Measurements from ENCODE around the gene DHCR24. TPM values are rescaled to one million over a fixed set of nuclear protein-coding genes. Genes with fewer than 3 reads are reported as not detected.

The DHCR24 gene
- total and polyA plus RNA-seq, 2 donors (not counting 3 experiments of a cell fraction or from before 2014, with no cell fraction given), result 223 to 239 TPM

DNA sequence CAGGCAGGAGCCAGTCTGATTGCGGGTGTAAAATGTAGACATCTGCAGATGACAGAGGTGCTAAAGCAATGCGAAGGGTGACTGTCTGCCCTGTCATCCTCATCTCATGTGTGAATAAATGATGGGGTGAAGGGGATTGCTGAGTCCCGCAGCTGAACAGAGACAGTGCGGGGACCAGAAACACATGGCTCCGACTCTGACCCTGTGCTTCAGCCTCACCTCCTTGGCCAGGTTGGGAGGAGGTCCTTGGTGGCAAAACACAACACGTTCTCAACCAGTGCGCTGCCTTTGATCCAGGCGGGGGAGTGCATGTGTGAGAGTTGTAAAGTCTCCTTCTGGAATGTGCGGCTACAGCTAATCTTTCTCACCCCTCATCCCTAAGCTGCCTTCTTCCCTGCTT is 53.9 kb downstream of the DHCR24 start:
- Histone ChIP-seq H3K4me1 (ENCODE audit: control insufficient read depth, extremely low read depth, insufficient read depth, low read length) (no peaks in the 10 kb centered on the region), H2AFZ (ENCODE audit: low read depth, low read length) (no peak overlapping the region), H3K4me3 (replicated peaks in 1 of 3; ENCODE audit: insufficient read depth in 1 of 3, low read depth in 1 of 3, low read length in 3 of 3) (no peak overlapping the region), H3K4me2 (ENCODE audit: insufficient read depth, low read length) (no peak overlapping the region), H3K9me1 (replicated peaks; ENCODE audit: control insufficient read depth, extremely low read depth, insufficient read depth, low read length) (no peaks in the 10 kb centered on the region), H4K20me1 (replicated peaks; ENCODE audit: control insufficient read depth, extremely low read depth, insufficient read depth, low read length) (no peaks in the 10 kb centered on the region), H3K9me3 (replicated peaks; ENCODE audit: control insufficient read depth, insufficient read depth, low read length) (no peaks in the 10 kb centered on the region), H3K36me3 (ENCODE audit: control insufficient read depth in 2 of 2, extremely low read depth in 1 of 2, insufficient read depth in 2 of 2, low read length in 2 of 2) (no peaks in the 10 kb centered on the region), H3K27ac (ENCODE audit: insufficient read depth, low read depth, low read length) (no peak overlapping the region), H3K27me3 (ENCODE audit: control insufficient read depth in 2 of 2, insufficient read depth in 2 of 2, low read length in 2 of 2) (peaks cover 14 to 19% of the 10 kb centered on the region in 2 experiments), H3K9ac (replicated peaks; ENCODE audit: extremely low read depth, insufficient read depth, low read length) (no peak overlapping the region), H3K79me2 (ENCODE audit: control insufficient read depth, insufficient read depth, low read length) (no peaks in the 10 kb centered on the region)
- BruUV-seq (replicated peaks), result no TSS peak
- CTCF ChIA-PET, result interaction anchor here (0.8 kb wide), 1 partner anchor 14 kb away, joined by 3 read pairs; no protein-coding TSS in a partner anchor
- POLR2A ChIA-PET, result no interaction called here
- dilution Hi-C loops (cut with MboI; ENCODE audit: extremely low pct_ligation_motif_present, low sequenced_read_pairs) (no loop called here), intact Hi-C loops (cut with micrococcal nuclease) (no loop called here)
- DNase-seq (ENCODE audit: low read depth, low spot score), result no peak
- no peak for TF ChIP-seq MYC (IDR thresholded peaks at IDR 0.05; ENCODE audit: low read depth, low read length)
- TF ChIP-seq FOS (IDR thresholded peaks at IDR 0.05; ENCODE audit: borderline replicate concordance, insufficient read depth, low read length), result no peak
- no peak for TF ChIP-seq JUN (IDR thresholded peaks at IDR 0.05; ENCODE audit: borderline replicate concordance, insufficient read depth, insufficient read length, low read depth)
- TF ChIP-seq GATA2 (IDR thresholded peaks at IDR 0.05; ENCODE audit: insufficient read depth, insufficient read length, low read depth, low read length), result no peak
- TF ChIP-seq EZH2 (IDR thresholded peaks at IDR 0.05; ENCODE audit: borderline replicate concordance, low read depth, low read length, severe bottlenecking), result no peak
- FAIRE-seq, result no peak

DNA sequence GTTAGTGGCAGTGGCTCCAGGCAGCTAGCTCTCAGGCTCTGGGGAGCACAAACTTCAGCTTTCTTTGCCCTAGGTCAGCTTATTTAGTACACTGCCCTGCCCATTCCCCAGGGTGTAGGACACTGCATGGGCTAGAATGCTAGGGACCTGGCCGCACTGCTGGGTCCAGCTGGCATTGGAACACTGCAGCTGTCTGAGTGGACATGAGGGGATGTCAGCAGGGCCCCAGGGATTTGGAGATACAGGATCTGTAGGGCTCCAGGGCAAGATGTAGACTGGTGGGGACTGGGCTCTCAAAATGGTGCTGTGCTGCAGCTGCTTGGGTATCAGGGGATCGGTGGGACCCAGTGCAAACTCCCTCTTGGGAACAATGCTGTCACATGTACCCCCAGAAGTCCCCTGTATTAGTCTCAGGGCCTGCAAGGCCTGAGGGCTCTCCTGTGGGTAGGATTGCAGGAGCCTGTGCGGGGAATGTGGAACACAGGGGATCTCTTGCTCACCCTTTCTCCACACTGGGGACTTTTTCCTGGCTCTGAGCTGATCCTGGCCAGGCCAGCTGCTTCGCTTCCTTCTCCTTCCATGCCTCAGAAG is 60.7 kb downstream of the DHCR24 start:
- H4K20me1 ChIP-seq (replicated peaks; ENCODE audit: control insufficient read depth, extremely low read depth, insufficient read depth, low read length), result no peaks in the 10 kb centered on the region
- H3K4me2 ChIP-seq (ENCODE audit: insufficient read depth, low read length), result no peak overlapping the region
- no peak overlapping the region for H3K4me3 ChIP-seq (replicated peaks in 1 of 3; ENCODE audit: insufficient read depth in 1 of 3, low read depth in 1 of 3, low read length in 3 of 3)
- peaks cover 1 to 7% of the 10 kb centered on the region in 2 experiments for H3K27me3 ChIP-seq (ENCODE audit: control insufficient read depth in 2 of 2, insufficient read depth in 2 of 2, low read length in 2 of 2)
- TF ChIP-seq, protein P1, sequence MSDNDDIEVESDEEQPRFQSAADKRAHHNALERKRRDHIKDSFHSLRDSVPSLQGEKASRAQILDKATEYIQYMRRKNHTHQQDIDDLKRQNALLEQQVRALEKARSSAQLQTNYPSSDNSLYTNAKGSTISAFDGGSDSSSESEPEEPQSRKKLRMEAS (IDR thresholded peaks at IDR 0.05; ENCODE audit: insufficient read depth, insufficient read length), result no peak
- TF ChIP-seq, protein P2, sequence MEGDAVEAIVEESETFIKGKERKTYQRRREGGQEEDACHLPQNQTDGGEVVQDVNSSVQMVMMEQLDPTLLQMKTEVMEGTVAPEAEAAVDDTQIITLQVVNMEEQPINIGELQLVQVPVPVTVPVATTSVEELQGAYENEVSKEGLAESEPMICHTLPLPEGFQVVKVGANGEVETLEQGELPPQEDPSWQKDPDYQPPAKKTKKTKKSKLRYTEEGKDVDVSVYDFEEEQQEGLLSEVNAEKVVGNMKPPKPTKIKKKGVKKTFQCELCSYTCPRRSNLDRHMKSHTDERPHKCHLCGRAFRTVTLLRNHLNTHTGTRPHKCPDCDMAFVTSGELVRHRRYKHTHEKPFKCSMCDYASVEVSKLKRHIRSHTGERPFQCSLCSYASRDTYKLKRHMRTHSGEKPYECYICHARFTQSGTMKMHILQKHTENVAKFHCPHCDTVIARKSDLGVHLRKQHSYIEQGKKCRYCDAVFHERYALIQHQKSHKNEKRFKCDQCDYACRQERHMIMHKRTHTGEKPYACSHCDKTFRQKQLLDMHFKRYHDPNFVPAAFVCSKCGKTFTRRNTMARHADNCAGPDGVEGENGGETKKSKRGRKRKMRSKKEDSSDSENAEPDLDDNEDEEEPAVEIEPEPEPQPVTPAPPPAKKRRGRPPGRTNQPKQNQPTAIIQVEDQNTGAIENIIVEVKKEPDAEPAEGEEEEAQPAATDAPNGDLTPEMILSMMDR (IDR thresholded peaks at IDR 0.05; ENCODE audit: extremely low read depth in 1 of 2, insufficient read depth in 1 of 2, low read depth in 1 of 2, low read length in 2 of 2), result no peak
- TF ChIP-seq GATA2 (IDR thresholded peaks at IDR 0.05; ENCODE audit: insufficient read depth, insufficient read length, low read depth, low read length) (no peak), EZH2 (IDR thresholded peaks at IDR 0.05; ENCODE audit: borderline replicate concordance, low read depth, low read length, severe bottlenecking) (no peak), POLR2A (IDR thresholded peaks at IDR 0.05; ENCODE audit: low read depth, low read length) (no peak), MYC (IDR thresholded peaks at IDR 0.05; ENCODE audit: low read depth, low read length) (no peak), FOS (IDR thresholded peaks at IDR 0.05; ENCODE audit: borderline replicate concordance, insufficient read depth, low read length) (no peak), POLR2AphosphoS5 (IDR thresholded peaks at IDR 0.05; ENCODE audit: insufficient read depth, low read depth, low read length) (no peak), JUN (IDR thresholded peaks at IDR 0.05; ENCODE audit: borderline replicate concordance, insufficient read depth, insufficient read length, low read depth) (no peak)
- ChIA-PET CTCF (interaction anchor here (0.5 to 0.9 kb wide), 2 partner anchors 16 kb away, joined by 3 read pairs; no protein-coding TSS in a partner anchor), POLR2A (no interaction called here)
- H3K9me1 ChIP-seq (replicated peaks; ENCODE audit: control insufficient read depth, extremely low read depth, insufficient read depth, low read length), result no peaks in the 10 kb centered on the region
- no peak overlapping the region for H2AFZ ChIP-seq (ENCODE audit: low read depth, low read length)
- DNase-seq (ENCODE audit: low read depth, low spot score) (no peak), FAIRE-seq (no peak)
- no peaks in the 10 kb centered on the region for H3K79me2 ChIP-seq (ENCODE audit: control insufficient read depth, insufficient read depth, low read length)
- no peaks in the 10 kb centered on the region for H3K9me3 ChIP-seq (replicated peaks; ENCODE audit: control insufficient read depth, insufficient read depth, low read length)
- no peak overlapping the region for H3K9ac ChIP-seq (replicated peaks; ENCODE audit: extremely low read depth, insufficient read depth, low read length)
- BruUV-seq (replicated peaks), result no TSS peak
- dilution Hi-C loops (cut with MboI; ENCODE audit: extremely low pct_ligation_motif_present, low sequenced_read_pairs) (no loop called here), intact Hi-C loops (cut with micrococcal nuclease) (no loop called here)
- H3K36me3 ChIP-seq (ENCODE audit: control insufficient read depth in 2 of 2, extremely low read depth in 1 of 2, insufficient read depth in 2 of 2, low read length in 2 of 2), result no peaks in the 10 kb centered on the region
- no peaks in the 10 kb centered on the region for H3K4me1 ChIP-seq (ENCODE audit: control insufficient read depth, extremely low read depth, insufficient read depth, low read length)
- H3K27ac ChIP-seq (ENCODE audit: insufficient read depth, low read depth, low read length), result no peak overlapping the region

All from endothelial cell of umbilical vein (primary cell).